ENCODE results near the gene SPDYE18. TPM values are rescaled to one million over a fixed set of nuclear protein-coding genes. Genes with fewer than 3 reads are reported as not detected.
"Not testable (repeated sequence)": the region's sequence is repeated elsewhere in the genome, so short reads cannot be mapped to it uniquely, and the experiment has no call there.

The SPDYE18 gene, protein sequence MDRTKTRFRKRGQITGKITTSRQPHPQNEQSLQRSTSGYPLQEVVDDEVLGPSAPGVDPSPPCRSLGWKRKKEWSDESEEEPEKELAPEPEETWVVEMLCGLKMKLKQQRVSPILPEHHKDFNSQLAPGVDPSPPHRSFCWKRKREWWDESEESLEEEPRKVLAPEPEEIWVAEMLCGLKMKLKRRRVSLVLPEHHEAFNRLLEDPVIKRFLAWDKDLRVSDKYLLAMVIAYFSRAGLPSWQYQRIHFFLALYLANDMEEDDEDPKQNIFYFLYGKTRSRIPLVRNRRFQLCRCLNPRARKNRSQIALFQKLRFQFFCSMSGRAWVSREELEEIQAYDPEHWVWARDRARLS
- total RNA-seq = 0.63 to 0.90 TPM (median 0.89 TPM) in 3 replicates

- not testable (repeated sequence) for H3K4me3 Mint-ChIP-seq, H3K9me3 Mint-ChIP-seq
Observed at GRCh38 chr7:77062557-77062956, at the start of gene SPDYE18. TSS of gene SPDYE18 (minus strand) at chr7:77062558. CDS start at chr7:77060512, 2,046 bp downstream.

GRCh38 chr7:77108362-77108761, 46.0 kb upstream of the SPDYE18 start:
- not testable (repeated sequence) for H3K4me1 Mint-ChIP-seq; H3K27me3 Mint-ChIP-seq (ENCODE audit: low read depth); DNase-seq (ENCODE audit: low spot score in 2 of 2, unreplicated experiment in 2 of 2); H3K4me3 Mint-ChIP-seq; H3K9me3 Mint-ChIP-seq; H3K36me3 Mint-ChIP-seq; H3K27ac Mint-ChIP-seq

More at GRCh38 chr7:77062557-77062956, at the start of gene SPDYE18:
- H3K27me3 Mint-ChIP-seq (ENCODE audit: low read depth); H3K36me3 Mint-ChIP-seq; H3K27ac Mint-ChIP-seq; H3K4me1 Mint-ChIP-seq; DNase-seq (ENCODE audit: low spot score in 2 of 2, unreplicated experiment in 2 of 2): not testable (repeated sequence)

DNA sequence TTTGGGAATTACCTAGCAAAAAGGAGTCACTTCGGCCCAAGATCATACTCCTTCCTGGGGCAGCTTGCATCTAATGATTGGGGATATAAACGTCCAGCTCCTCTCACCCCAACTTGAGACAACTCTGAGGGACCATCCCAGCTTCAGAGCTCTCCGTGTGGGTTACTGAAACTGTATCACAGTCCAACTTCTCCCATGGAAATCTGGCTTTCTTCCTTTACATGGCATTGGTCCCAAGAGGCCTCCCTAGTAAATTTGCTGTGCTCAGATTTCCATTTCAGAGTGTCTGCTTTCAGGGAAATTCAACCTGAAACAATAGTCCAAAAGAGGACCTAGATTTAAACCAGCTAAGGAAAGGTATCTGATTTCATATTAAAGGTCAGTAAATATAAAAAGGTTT, 45.3 kb upstream of the SPDYE18 start:
- not testable (repeated sequence) for DNase-seq (ENCODE audit: low spot score in 2 of 2, unreplicated experiment in 2 of 2); H3K36me3 Mint-ChIP-seq; H3K9me3 Mint-ChIP-seq; H3K27ac Mint-ChIP-seq; H3K27me3 Mint-ChIP-seq (ENCODE audit: low read depth); H3K4me3 Mint-ChIP-seq; H3K4me1 Mint-ChIP-seq

DNA sequence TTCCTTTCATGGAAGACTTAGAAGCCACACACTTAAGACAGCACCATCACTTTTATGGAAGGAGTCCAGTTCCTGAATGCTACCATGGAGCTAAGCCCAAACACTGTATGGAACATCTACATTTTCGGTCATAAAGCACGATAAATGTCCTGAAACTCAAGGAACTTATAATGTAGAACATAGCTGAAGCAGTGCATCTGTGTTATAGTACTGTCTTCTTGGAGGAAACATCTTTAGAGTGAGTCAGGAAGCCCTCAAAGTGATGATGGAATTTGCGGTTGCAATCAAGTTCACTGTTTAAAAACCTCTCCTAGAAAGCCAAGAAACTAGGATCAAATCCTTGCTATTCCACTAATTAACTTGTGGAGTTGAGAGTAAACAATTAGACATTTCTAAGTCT, 43.5 kb upstream of the SPDYE18 start:
- H3K36me3 Mint-ChIP-seq; H3K27ac Mint-ChIP-seq; H3K27me3 Mint-ChIP-seq (ENCODE audit: low read depth); DNase-seq (ENCODE audit: low spot score in 2 of 2, unreplicated experiment in 2 of 2); H3K4me1 Mint-ChIP-seq; H3K4me3 Mint-ChIP-seq; H3K9me3 Mint-ChIP-seq: not testable (repeated sequence)

DNA sequence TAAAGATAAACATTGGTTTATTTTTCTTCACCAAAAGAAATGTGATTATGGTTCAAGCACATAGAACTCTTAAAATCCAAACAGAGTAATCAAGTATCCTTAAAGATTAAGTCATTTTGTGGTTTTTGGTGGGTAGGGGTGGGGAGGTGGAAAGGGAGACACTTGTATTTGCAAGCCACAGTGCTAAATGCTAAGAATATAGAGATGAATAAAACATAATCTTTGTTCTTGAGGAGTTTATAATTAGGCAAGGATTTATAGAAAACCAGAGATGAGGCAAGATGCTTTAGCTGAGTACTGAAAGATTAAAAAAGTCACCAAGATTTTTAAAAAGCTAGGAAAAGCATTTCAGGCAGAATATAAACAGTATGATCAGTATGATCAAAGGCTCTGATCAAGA, 40.3 kb upstream of the SPDYE18 start:
- not testable (repeated sequence) for H3K27me3 Mint-ChIP-seq (ENCODE audit: low read depth); H3K36me3 Mint-ChIP-seq; H3K4me3 Mint-ChIP-seq; H3K9me3 Mint-ChIP-seq; H3K4me1 Mint-ChIP-seq; H3K27ac Mint-ChIP-seq; DNase-seq (ENCODE audit: low spot score in 2 of 2, unreplicated experiment in 2 of 2)

DNA sequence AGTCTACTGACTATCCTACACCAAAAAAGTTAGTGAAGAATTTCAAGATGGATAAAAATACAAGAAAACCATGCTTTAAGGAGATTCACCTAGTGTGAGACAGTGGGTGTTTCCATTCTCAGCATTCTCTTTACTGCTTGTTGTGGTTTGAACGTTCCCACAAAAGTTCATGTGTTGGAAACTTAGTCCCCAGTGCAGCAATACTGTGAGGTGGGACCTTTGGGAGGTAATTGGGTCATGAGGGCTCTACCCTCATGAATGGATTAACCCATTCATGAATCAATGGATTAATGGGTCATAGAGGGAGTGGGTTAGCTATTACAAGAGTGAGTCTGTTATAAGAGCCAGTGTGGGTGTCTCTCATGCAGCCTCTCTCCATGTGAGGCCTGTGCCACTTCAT, 38.8 kb upstream of the SPDYE18 start:
- H3K27ac Mint-ChIP-seq; H3K9me3 Mint-ChIP-seq; H3K4me1 Mint-ChIP-seq; DNase-seq (ENCODE audit: low spot score in 2 of 2, unreplicated experiment in 2 of 2); H3K36me3 Mint-ChIP-seq; H3K4me3 Mint-ChIP-seq; H3K27me3 Mint-ChIP-seq (ENCODE audit: low read depth): not testable (repeated sequence)

GRCh38 chr7:77100501-77100900, 38.1 kb upstream of the SPDYE18 start:
- H3K36me3 Mint-ChIP-seq; DNase-seq (ENCODE audit: low spot score in 2 of 2, unreplicated experiment in 2 of 2); H3K4me3 Mint-ChIP-seq; H3K27ac Mint-ChIP-seq; H3K27me3 Mint-ChIP-seq (ENCODE audit: low read depth); H3K9me3 Mint-ChIP-seq; H3K4me1 Mint-ChIP-seq: not testable (repeated sequence)

DNA sequence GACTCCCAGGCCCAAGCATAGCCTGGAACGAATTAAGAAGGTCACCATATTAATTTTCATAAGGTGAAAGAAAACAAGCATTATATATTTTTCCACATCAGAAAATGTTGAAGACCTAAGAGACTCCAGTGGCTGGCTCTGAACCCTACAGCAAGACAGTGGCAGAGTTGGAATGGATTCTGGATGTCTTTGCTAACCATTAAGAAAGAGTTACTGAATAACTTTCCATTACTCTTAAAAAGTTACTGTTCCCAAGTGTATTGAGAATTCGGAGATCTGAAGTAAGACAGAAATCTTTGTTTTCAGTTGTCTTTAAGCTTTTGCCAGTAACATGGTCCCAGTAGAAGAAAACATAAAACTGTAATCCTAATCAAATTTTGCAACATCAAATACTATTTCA, 29.9 kb upstream of the SPDYE18 start:
- H3K4me3 Mint-ChIP-seq; H3K4me1 Mint-ChIP-seq; DNase-seq (ENCODE audit: low spot score in 2 of 2, unreplicated experiment in 2 of 2); H3K27ac Mint-ChIP-seq; H3K27me3 Mint-ChIP-seq (ENCODE audit: low read depth): not testable (repeated sequence)
- H3K9me3 Mint-ChIP-seq = peaks cover 11% of the 10 kb centered on the region
- peaks cover 28% of the 10 kb centered on the region for H3K36me3 Mint-ChIP-seq

GRCh38 chr7:77082192-77082591, 19.8 kb upstream of the SPDYE18 start:
- not testable (repeated sequence) for H3K36me3 Mint-ChIP-seq; H3K4me1 Mint-ChIP-seq; DNase-seq (ENCODE audit: low spot score in 2 of 2, unreplicated experiment in 2 of 2); H3K4me3 Mint-ChIP-seq; H3K9me3 Mint-ChIP-seq; H3K27ac Mint-ChIP-seq; H3K27me3 Mint-ChIP-seq (ENCODE audit: low read depth)

DNA sequence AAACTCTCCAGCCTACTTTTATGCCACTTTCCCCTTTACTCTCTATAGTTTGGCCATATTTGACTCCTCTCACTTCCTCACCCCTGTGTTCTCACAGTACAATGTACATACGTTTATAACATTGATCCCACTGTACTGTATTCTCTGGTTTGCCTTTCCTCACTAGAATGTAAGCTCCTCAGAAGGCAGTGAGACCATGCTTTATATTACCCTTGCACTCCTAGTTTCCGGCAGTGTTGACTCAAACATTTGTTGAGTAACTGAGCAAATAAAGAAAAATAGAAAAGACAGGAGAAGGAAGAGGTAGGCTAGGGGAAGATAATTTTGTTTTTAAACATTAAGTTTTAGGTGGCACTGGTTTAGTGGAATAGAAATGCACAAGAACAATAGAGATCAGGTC, 17.9 kb upstream of the SPDYE18 start:
- not testable (repeated sequence) for H3K36me3 Mint-ChIP-seq; H3K4me3 Mint-ChIP-seq; H3K27ac Mint-ChIP-seq; H3K9me3 Mint-ChIP-seq; H3K4me1 Mint-ChIP-seq; DNase-seq (ENCODE audit: low spot score in 2 of 2, unreplicated experiment in 2 of 2); H3K27me3 Mint-ChIP-seq (ENCODE audit: low read depth)

GRCh38 chr7:77079624-77080023, 17.3 kb upstream of the SPDYE18 start:
- not testable (repeated sequence) for H3K4me1 Mint-ChIP-seq; H3K9me3 Mint-ChIP-seq; H3K36me3 Mint-ChIP-seq; H3K27me3 Mint-ChIP-seq (ENCODE audit: low read depth); H3K4me3 Mint-ChIP-seq; DNase-seq (ENCODE audit: low spot score in 2 of 2, unreplicated experiment in 2 of 2); H3K27ac Mint-ChIP-seq

- DNase-seq (ENCODE audit: low spot score in 2 of 2, unreplicated experiment in 2 of 2); H3K9me3 Mint-ChIP-seq; H3K4me1 Mint-ChIP-seq; H3K27ac Mint-ChIP-seq; H3K27me3 Mint-ChIP-seq (ENCODE audit: low read depth); H3K4me3 Mint-ChIP-seq: not testable (repeated sequence)
- H3K36me3 Mint-ChIP-seq = peaks cover 13% of the 10 kb centered on the region
Observed at GRCh38 chr7:77079112-77079511, 16.8 kb upstream of the SPDYE18 start.

- not testable (repeated sequence) for H3K9me3 Mint-ChIP-seq; H3K27me3 Mint-ChIP-seq (ENCODE audit: low read depth); DNase-seq (ENCODE audit: low spot score in 2 of 2, unreplicated experiment in 2 of 2); H3K4me1 Mint-ChIP-seq; H3K4me3 Mint-ChIP-seq; H3K27ac Mint-ChIP-seq
- H3K36me3 Mint-ChIP-seq = peaks cover 14% of the 10 kb centered on the region
Observed at GRCh38 chr7:77077060-77077459, 14.7 kb upstream of the SPDYE18 start.

GRCh38 chr7:77074786-77075396, 12.5 kb upstream of the SPDYE18 start:
- H3K9me3 Mint-ChIP-seq = peaks cover 20% of the 10 kb centered on the region
- not testable (repeated sequence) for DNase-seq (ENCODE audit: low spot score in 2 of 2, unreplicated experiment in 2 of 2); H3K4me3 Mint-ChIP-seq; H3K4me1 Mint-ChIP-seq; H3K27me3 Mint-ChIP-seq (ENCODE audit: low read depth); H3K27ac Mint-ChIP-seq
- H3K36me3 Mint-ChIP-seq = peaks cover 28% of the 10 kb centered on the region
